CD4-positive, alpha-beta T cell treated with Interleukin-17A for 1 hour (primary cell): Measurements from ENCODE around the gene PRM3.

ENCODE experiments used
- DNase-seq: peaks from one replicate; pipeline ENCODE4 v3.0.0-alpha.2; 2020

Gene PRM3

GRCh38 chr16:11280616-11281522, 7.4 kb upstream of the PRM3 start, which contains the start of gene PRM1:
Gene PRM1 (minus strand): TSS chr16:11281330. CDS start chr16:11281238, 92 bp downstream.
- DNase-seq: no peak

GRCh38 chr16:11278681-11279628, 5.5 kb upstream of the PRM3 start:
- no peak for DNase-seq

GRCh38 chr16:11277607-11278337, 4.3 kb upstream of the PRM3 start:
- DNase-seq: no peak

GRCh38 chr16:11276896-11277593, 3.6 kb upstream of the PRM3 start:
- no peak for DNase-seq

- no peak for DNase-seq
Observed at GRCh38 chr16:11276143-11276895, 2.9 kb upstream of the PRM3 start, which contains the start of gene PRM2. Gene PRM2 (minus strand): TSS chr16:11276480. CDS start chr16:11276370, 110 bp downstream.

GRCh38 chr16:11274964-11275363, 1.5 kb upstream of the PRM3 start:
- no peak for DNase-seq

GRCh38 chr16:11273721-11274324, 394 bp upstream of the PRM3 start:
- DNase-seq: no peak

- DNase-seq: no peak
Observed at GRCh38 chr16:11272484-11272883, 945 bp downstream of the PRM3 start.

- no peak for DNase-seq
Observed at GRCh38 chr16:11271610-11272009, 1.8 kb downstream of the PRM3 start.

GRCh38 chr16:11270602-11271162, 2.7 kb downstream of the PRM3 start:
- DNase-seq: no peak

GRCh38 chr16:11268921-11269375, 4.5 kb downstream of the PRM3 start, which contains the start of gene TNP2:
Gene TNP2 (minus strand): TSS chr16:11269325. CDS start chr16:11269262, 63 bp downstream.
- no peak for DNase-seq

GRCh38 chr16:11265124-11265523, 8.3 kb downstream of the PRM3 start:
- DNase-seq: no peak

- no peak for DNase-seq
Observed at GRCh38 chr16:11264155-11264832, 9.1 kb downstream of the PRM3 start.

GRCh38 chr16:11263737-11264136, 9.7 kb downstream of the PRM3 start:
- peak; percentile 49 for DNase-seq

- DNase-seq: no peak
Observed at GRCh38 chr16:11262915-11263314, 10.5 kb downstream of the PRM3 start.

- no peak for DNase-seq
Observed at GRCh38 chr16:11260596-11260966, 12.8 kb downstream of the PRM3 start.

- DNase-seq: no peak
Observed at GRCh38 chr16:11259655-11260595, 13.5 kb downstream of the PRM3 start.
